ENCODE measurements around the gene GALNTL6.

- no peak for TF ChIP-seq CTCF (IDR thresholded peaks at IDR 0.05; ENCODE audit: insufficient read depth, low read depth, low read length)
- no peak for TF ChIP-seq EZH2 (IDR thresholded peaks at IDR 0.05; ENCODE audit: insufficient read depth, low read length)
These were observed 327.8 kb downstream of the GALNTL6 start for GRCh38 chr4:172141025-172141424.
